ENCODE data around the gene FBXO10.
"Not testable (repeated sequence)": the region's sequence is repeated elsewhere in the genome, so short reads cannot be mapped to it uniquely, and the experiment has no call there.

FBXO10 gene

GRCh38 chr9:37575921-37576721 lies at the start of gene FBXO10:
Gene FBXO10 (minus strand): TSS chr9:37576380. CDS start chr9:37541768, 34,612 bp downstream.
- DNase-seq (ENCODE audit: low read depth in 1 of 2, low spot score in 1 of 2), result peak; percentile 5 to 11

- no peak for DNase-seq (ENCODE audit: low read depth in 1 of 2, low spot score in 1 of 2)
Observed at GRCh38 chr9:37625758-37626147, 49.6 kb upstream of the FBXO10 start.

- DNase-seq (ENCODE audit: low read depth in 1 of 2, low spot score in 1 of 2), result no peak
Observed at GRCh38 chr9:37625036-37625757, 49.0 kb upstream of the FBXO10 start.

- no peak for DNase-seq (ENCODE audit: low read depth in 1 of 2, low spot score in 1 of 2)
Observed at GRCh38 chr9:37624073-37624472, 47.9 kb upstream of the FBXO10 start.

GRCh38 chr9:37623267-37623666 lies 47.1 kb upstream of the FBXO10 start:
- DNase-seq (ENCODE audit: low read depth in 1 of 2, low spot score in 1 of 2), result no peak

- DNase-seq (ENCODE audit: low read depth in 1 of 2, low spot score in 1 of 2), result no peak
Observed at GRCh38 chr9:37622462-37622861, 46.3 kb upstream of the FBXO10 start.

GRCh38 chr9:37621273-37622121 lies 45.3 kb upstream of the FBXO10 start:
- DNase-seq (ENCODE audit: low read depth in 1 of 2, low spot score in 1 of 2), result no peak

GRCh38 chr9:37620396-37620795 lies 44.2 kb upstream of the FBXO10 start:
- DNase-seq (ENCODE audit: low read depth in 1 of 2, low spot score in 1 of 2), result no peak

- no peak for DNase-seq (ENCODE audit: low read depth in 1 of 2, low spot score in 1 of 2)
Observed at GRCh38 chr9:37619806-37620205, 43.6 kb upstream of the FBXO10 start.

GRCh38 chr9:37618817-37619216 lies 42.6 kb upstream of the FBXO10 start:
- no peak for DNase-seq (ENCODE audit: low read depth in 1 of 2, low spot score in 1 of 2)

GRCh38 chr9:37617832-37618231 lies 41.7 kb upstream of the FBXO10 start:
- no peak for DNase-seq (ENCODE audit: low read depth in 1 of 2, low spot score in 1 of 2)

GRCh38 chr9:37617161-37617560 lies 41.0 kb upstream of the FBXO10 start:
- no peak for DNase-seq (ENCODE audit: low read depth in 1 of 2, low spot score in 1 of 2)

GRCh38 chr9:37611961-37612360 lies 35.8 kb upstream of the FBXO10 start:
- no peak for DNase-seq (ENCODE audit: low read depth in 1 of 2, low spot score in 1 of 2)

- no peak for DNase-seq (ENCODE audit: low read depth in 1 of 2, low spot score in 1 of 2)
Observed at GRCh38 chr9:37611014-37611413, 34.8 kb upstream of the FBXO10 start.

GRCh38 chr9:37609735-37610397 lies 33.7 kb upstream of the FBXO10 start:
- no peak for DNase-seq (ENCODE audit: low read depth in 1 of 2, low spot score in 1 of 2)

- no peak for DNase-seq (ENCODE audit: low read depth in 1 of 2, low spot score in 1 of 2)
Observed at GRCh38 chr9:37608250-37608649, 32.1 kb upstream of the FBXO10 start.

- DNase-seq (ENCODE audit: low read depth in 1 of 2, low spot score in 1 of 2), result no peak
Observed at GRCh38 chr9:37604296-37604695, 28.1 kb upstream of the FBXO10 start.

- DNase-seq (ENCODE audit: low read depth in 1 of 2, low spot score in 1 of 2), result no peak
Observed at GRCh38 chr9:37602817-37603216, 26.6 kb upstream of the FBXO10 start.

- DNase-seq (ENCODE audit: low read depth in 1 of 2, low spot score in 1 of 2), result not testable (repeated sequence)
Observed at GRCh38 chr9:37602061-37602460, 25.9 kb upstream of the FBXO10 start.

- no peak for DNase-seq (ENCODE audit: low read depth in 1 of 2, low spot score in 1 of 2)
Observed at GRCh38 chr9:37596504-37596903, 20.3 kb upstream of the FBXO10 start.

GRCh38 chr9:37593883-37594448 lies 17.8 kb upstream of the FBXO10 start:
- no peak for DNase-seq (ENCODE audit: low read depth in 1 of 2, low spot score in 1 of 2)

Measured in stimulated activated CD4-positive, alpha-beta T cell treated with anti-CD3 and anti-CD28 coated beads, Interleukin-15, amount 100 ng/mL, for 1 hour (primary cell).